ENCODE measurements around the gene CHRM1. TPM values are rescaled to one million over a fixed set of nuclear protein-coding genes. Genes with fewer than 3 reads are reported as not detected.
"Not testable (repeated sequence)": the region's sequence is repeated elsewhere in the genome, so short reads cannot be mapped to it uniquely, and the experiment has no call there.

CHRM1 gene
- not detected in 2 replicates for total RNA-seq

- Mint-ChIP-seq H3K27me3 (ENCODE audit: insufficient read depth) (peaks cover 59% of the 10 kb centered on the region), H3K4me1 (ENCODE audit: low read depth) (peaks cover 20% of the 10 kb centered on the region), H3K9me3 (no peaks in the 10 kb centered on the region), H3K4me3 (no peak within 1 kb of the TSS), H3K36me3 (ENCODE audit: low read depth) (peaks cover 2% of the 10 kb centered on the region), H3K27ac (no peak within 1 kb of the TSS)
- intact Hi-C loops (cut with micrococcal nuclease) = no loop called here
- no peak for DNase-seq (ENCODE audit: low spot score)
These were observed at the start of gene CHRM1 for GRCh38 chr11:62921201-62921572. CHRM1 (minus strand) TSS chr11:62921363; CDS start chr11:62911100, 10,263 bp downstream.

GRCh38 chr11:62965574-62965973 lies 44.4 kb upstream of the CHRM1 start:
- H3K4me3 Mint-ChIP-seq = no peak overlapping the region
- no peaks in the 10 kb centered on the region for H3K4me1 Mint-ChIP-seq (ENCODE audit: low read depth)
- intact Hi-C loops (cut with micrococcal nuclease) = no loop called here
- no peaks in the 10 kb centered on the region for H3K9me3 Mint-ChIP-seq
- H3K36me3 Mint-ChIP-seq (ENCODE audit: low read depth) = no peaks in the 10 kb centered on the region
- DNase-seq (ENCODE audit: low spot score) = no peak
- H3K27me3 Mint-ChIP-seq (ENCODE audit: insufficient read depth) = peaks cover 20% of the 10 kb centered on the region
- H3K27ac Mint-ChIP-seq = no peak overlapping the region

GRCh38 chr11:62962391-62962790 lies 41.2 kb upstream of the CHRM1 start:
- Mint-ChIP-seq H3K4me1 (ENCODE audit: low read depth) (no peaks in the 10 kb centered on the region), H3K9me3 (no peaks in the 10 kb centered on the region), H3K27ac (no peak overlapping the region), H3K4me3 (no peak overlapping the region), H3K36me3 (ENCODE audit: low read depth) (no peaks in the 10 kb centered on the region), H3K27me3 (ENCODE audit: insufficient read depth) (peaks cover 9% of the 10 kb centered on the region)
- no peak for DNase-seq (ENCODE audit: low spot score)
- intact Hi-C loops (cut with micrococcal nuclease) = no loop called here

- Mint-ChIP-seq H3K27ac (no peak overlapping the region), H3K4me1 (ENCODE audit: low read depth) (no peaks in the 10 kb centered on the region), H3K27me3 (ENCODE audit: insufficient read depth) (peaks cover 11% of the 10 kb centered on the region), H3K36me3 (ENCODE audit: low read depth) (no peaks in the 10 kb centered on the region), H3K4me3 (no peak overlapping the region), H3K9me3 (no peaks in the 10 kb centered on the region)
- DNase-seq (ENCODE audit: low spot score) = no peak
- intact Hi-C loops (cut with micrococcal nuclease) = no loop called here
These were observed 39.9 kb upstream of the CHRM1 start for GRCh38 chr11:62961017-62961570.

- Mint-ChIP-seq H3K4me3 (no peak overlapping the region), H3K27me3 (ENCODE audit: insufficient read depth) (peaks cover 11% of the 10 kb centered on the region), H3K36me3 (ENCODE audit: low read depth) (no peaks in the 10 kb centered on the region), H3K27ac (no peak overlapping the region), H3K9me3 (no peaks in the 10 kb centered on the region), H3K4me1 (ENCODE audit: low read depth) (no peaks in the 10 kb centered on the region)
- intact Hi-C loops (cut with micrococcal nuclease) = no loop called here
- no peak for DNase-seq (ENCODE audit: low spot score)
These were observed 38.3 kb upstream of the CHRM1 start for GRCh38 chr11:62959422-62959980.

- intact Hi-C loops (cut with micrococcal nuclease) = no loop called here
- Mint-ChIP-seq H3K27ac (no peak overlapping the region), H3K4me3 (no peak overlapping the region), H3K36me3 (ENCODE audit: low read depth) (no peaks in the 10 kb centered on the region), H3K4me1 (ENCODE audit: low read depth) (no peaks in the 10 kb centered on the region), H3K27me3 (ENCODE audit: insufficient read depth) (peaks cover 11% of the 10 kb centered on the region), H3K9me3 (no peaks in the 10 kb centered on the region)
- DNase-seq (ENCODE audit: low spot score) = no peak
These were observed 37.6 kb upstream of the CHRM1 start for GRCh38 chr11:62958547-62959421.

- Mint-ChIP-seq H3K4me3 (no peak overlapping the region), H3K27me3 (ENCODE audit: insufficient read depth) (peaks cover 9% of the 10 kb centered on the region), H3K36me3 (ENCODE audit: low read depth) (no peaks in the 10 kb centered on the region), H3K9me3 (no peaks in the 10 kb centered on the region), H3K4me1 (ENCODE audit: low read depth) (no peaks in the 10 kb centered on the region), H3K27ac (no peak overlapping the region)
- DNase-seq (ENCODE audit: low spot score) = no peak
- intact Hi-C loops (cut with micrococcal nuclease) = no loop called here
These were observed 36.0 kb upstream of the CHRM1 start for GRCh38 chr11:62957147-62957546.

- no peak overlapping the region for H3K4me3 Mint-ChIP-seq
- H3K27me3 Mint-ChIP-seq (ENCODE audit: insufficient read depth) = peaks cover 12% of the 10 kb centered on the region
- H3K27ac Mint-ChIP-seq = no peak overlapping the region
- H3K4me1 Mint-ChIP-seq (ENCODE audit: low read depth) = no peaks in the 10 kb centered on the region
- H3K36me3 Mint-ChIP-seq (ENCODE audit: low read depth) = no peaks in the 10 kb centered on the region
- no peaks in the 10 kb centered on the region for H3K9me3 Mint-ChIP-seq
- no peak for DNase-seq (ENCODE audit: low spot score)
- intact Hi-C loops (cut with micrococcal nuclease) = no loop called here
These were observed 33.3 kb upstream of the CHRM1 start for GRCh38 chr11:62954478-62954877.

- no peaks in the 10 kb centered on the region for H3K4me1 Mint-ChIP-seq (ENCODE audit: low read depth)
- H3K4me3 Mint-ChIP-seq = no peak overlapping the region
- no peak overlapping the region for H3K27ac Mint-ChIP-seq
- intact Hi-C loops (cut with micrococcal nuclease) = no loop called here
- DNase-seq (ENCODE audit: low spot score) = no peak
- H3K9me3 Mint-ChIP-seq = no peaks in the 10 kb centered on the region
- H3K27me3 Mint-ChIP-seq (ENCODE audit: insufficient read depth) = peaks cover 16% of the 10 kb centered on the region
- H3K36me3 Mint-ChIP-seq (ENCODE audit: low read depth) = no peaks in the 10 kb centered on the region
These were observed 32.6 kb upstream of the CHRM1 start for GRCh38 chr11:62953811-62954210.

- Mint-ChIP-seq H3K27ac (no peak overlapping the region), H3K4me3 (no peak overlapping the region), H3K36me3 (ENCODE audit: low read depth) (no peaks in the 10 kb centered on the region), H3K27me3 (ENCODE audit: insufficient read depth) (peaks cover 19% of the 10 kb centered on the region), H3K4me1 (ENCODE audit: low read depth) (no peaks in the 10 kb centered on the region), H3K9me3 (no peaks in the 10 kb centered on the region)
- intact Hi-C loops (cut with micrococcal nuclease) = no loop called here
- DNase-seq (ENCODE audit: low spot score) = no peak
These were observed 27.7 kb upstream of the CHRM1 start for GRCh38 chr11:62948765-62949320.

- intact Hi-C loops (cut with micrococcal nuclease); H3K9me3 Mint-ChIP-seq; H3K27ac Mint-ChIP-seq; H3K36me3 Mint-ChIP-seq (ENCODE audit: low read depth); DNase-seq (ENCODE audit: low spot score); H3K4me1 Mint-ChIP-seq (ENCODE audit: low read depth); H3K4me3 Mint-ChIP-seq: not testable (repeated sequence)
- peaks cover 22% of the 10 kb centered on the region for H3K27me3 Mint-ChIP-seq (ENCODE audit: insufficient read depth)
These were observed 24.4 kb upstream of the CHRM1 start for GRCh38 chr11:62945538-62945937.

GRCh38 chr11:62937528-62937927 lies 16.4 kb upstream of the CHRM1 start:
- intact Hi-C loops (cut with micrococcal nuclease); H3K4me1 Mint-ChIP-seq (ENCODE audit: low read depth); DNase-seq (ENCODE audit: low spot score); H3K4me3 Mint-ChIP-seq; H3K27me3 Mint-ChIP-seq (ENCODE audit: insufficient read depth); H3K36me3 Mint-ChIP-seq (ENCODE audit: low read depth); H3K9me3 Mint-ChIP-seq; H3K27ac Mint-ChIP-seq: not testable (repeated sequence)

- peaks cover 9% of the 10 kb centered on the region for H3K9me3 Mint-ChIP-seq
These were observed 13.3 kb upstream of the CHRM1 start for GRCh38 chr11:62934496-62934785.

More at GRCh38 chr11:62934496-62934785, 13.3 kb upstream of the CHRM1 start:
- Mint-ChIP-seq H3K36me3 (ENCODE audit: low read depth) (peaks cover 2% of the 10 kb centered on the region), H3K27me3 (ENCODE audit: insufficient read depth) (peaks cover 12% of the 10 kb centered on the region), H3K4me1 (ENCODE audit: low read depth) (no peaks in the 10 kb centered on the region), H3K4me3 (no peak overlapping the region), H3K27ac (no peak overlapping the region)
- no peak for DNase-seq (ENCODE audit: low spot score)
- intact Hi-C loops (cut with micrococcal nuclease) = no loop called here
